HG02938 (cell line): ENCODE data around the gene PSMD8.
"Not testable (repeated sequence)": the region's sequence is repeated elsewhere in the genome, so short reads cannot be mapped to it uniquely, and the experiment has no call there.

Experiments
- ATAC-seq: cut with Tn5 transposase; IDR thresholded peaks from one replicate; pipeline ENCODE4 v1.9.1; 2021; ENCODE audit warnings: mild to moderate bottlenecking, moderate library complexity; ENCODE audit not compliant: unreplicated experiment

PSMD8 gene

DNA sequence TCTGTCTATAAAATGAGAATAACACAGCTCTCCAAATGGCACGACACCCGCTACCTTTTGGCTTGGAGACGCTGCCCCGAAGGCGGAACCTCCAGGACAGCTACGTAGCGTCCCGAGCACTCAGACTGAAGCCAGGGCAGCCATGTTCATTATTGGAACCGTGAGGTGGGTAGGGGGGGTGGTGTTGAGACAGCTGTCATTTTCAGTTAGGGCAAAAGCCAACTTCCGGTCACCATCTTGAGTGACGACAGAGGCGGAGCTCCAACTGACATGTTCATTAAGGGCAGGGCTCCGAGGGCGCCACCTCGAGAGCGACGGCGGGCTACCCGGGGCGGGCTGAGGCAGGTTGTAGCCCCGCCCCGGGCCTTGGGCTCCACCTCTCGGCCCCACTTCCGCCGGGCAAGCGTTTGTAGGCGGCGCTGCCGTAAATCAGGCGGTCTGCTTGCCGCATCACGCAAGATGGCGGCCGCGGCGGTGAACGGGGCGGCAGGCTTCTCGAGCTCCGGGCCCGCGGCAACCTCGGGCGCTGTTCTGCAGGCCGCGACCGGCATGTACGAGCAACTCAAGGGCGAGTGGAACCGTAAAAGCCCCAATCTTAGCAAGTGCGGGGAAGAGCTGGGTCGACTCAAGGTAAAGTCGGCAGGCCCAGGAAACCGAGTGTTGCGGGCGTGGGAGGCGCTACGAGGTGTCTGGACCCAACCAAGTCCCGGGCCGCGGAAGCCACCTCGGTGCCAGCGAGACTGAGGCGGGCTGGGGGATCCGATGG, at the start of gene PSMD8:
PSMD8 (plus strand) TSS at position 240 of the 766 bp plus-strand sequence; CDS start at position 271, 31 bp downstream.
- peak; percentile 92 for ATAC-seq

DNA sequence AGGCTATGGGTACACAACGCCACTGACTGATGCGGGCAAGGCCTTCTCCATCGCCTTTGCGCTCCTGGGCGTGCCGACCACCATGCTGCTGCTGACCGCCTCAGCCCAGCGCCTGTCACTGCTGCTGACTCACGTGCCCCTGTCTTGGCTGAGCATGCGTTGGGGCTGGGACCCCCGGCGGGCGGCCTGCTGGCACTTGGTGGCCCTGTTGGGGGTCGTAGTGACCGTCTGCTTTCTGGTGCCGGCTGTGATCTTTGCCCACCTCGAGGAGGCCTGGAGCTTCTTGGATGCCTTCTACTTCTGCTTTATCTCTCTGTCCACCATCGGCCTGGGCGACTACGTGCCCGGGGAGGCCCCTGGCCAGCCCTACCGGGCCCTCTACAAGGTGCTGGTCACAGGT, 47.8 kb upstream of the PSMD8 start:
- ATAC-seq, result no peak

GRCh38 chr19:38329651-38330050, 44.7 kb upstream of the PSMD8 start:
- no peak for ATAC-seq

DNA sequence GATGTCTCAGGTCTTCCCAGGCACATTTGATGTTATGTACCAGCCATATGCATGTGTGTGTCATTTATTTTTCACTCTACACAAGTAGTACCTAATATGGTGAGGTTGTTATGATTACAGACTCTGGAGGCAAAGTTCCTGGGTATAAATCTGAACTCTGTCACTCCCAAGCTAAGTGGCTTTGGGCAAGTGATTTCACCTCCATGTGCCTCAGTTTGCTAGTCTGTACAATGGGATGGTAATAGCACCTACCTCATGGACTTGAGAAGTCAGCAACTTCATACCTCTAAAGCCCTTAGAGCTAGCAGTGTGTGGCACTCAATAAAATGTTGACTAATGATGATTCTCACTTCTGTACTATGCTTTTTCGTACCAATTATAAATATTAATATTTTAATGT, 42.6 kb upstream of the PSMD8 start:
- no peak for ATAC-seq

DNA sequence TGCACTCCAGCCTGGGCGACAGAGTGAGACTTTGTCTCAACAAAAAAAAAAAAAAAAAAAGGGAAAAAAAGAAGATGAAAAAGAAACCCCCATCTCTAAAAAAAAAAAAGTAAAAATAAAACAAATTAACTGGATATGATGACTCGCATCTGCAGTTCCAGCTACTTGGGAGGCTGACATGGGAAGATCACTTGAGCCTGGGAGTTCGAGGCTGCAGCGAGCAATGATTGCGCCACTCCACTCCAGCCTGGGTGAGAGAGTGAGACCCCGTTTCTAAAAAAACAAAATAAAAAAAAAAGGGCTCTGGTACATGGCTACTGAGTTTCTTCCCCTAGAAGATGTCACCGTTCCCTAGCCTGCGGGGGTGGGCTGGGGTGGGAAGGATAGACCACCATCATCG, 41.1 kb upstream of the PSMD8 start:
- ATAC-seq, result no peak

GRCh38 chr19:38335949-38336637, 38.3 kb upstream of the PSMD8 start:
- peak; percentile 65 for ATAC-seq

DNA sequence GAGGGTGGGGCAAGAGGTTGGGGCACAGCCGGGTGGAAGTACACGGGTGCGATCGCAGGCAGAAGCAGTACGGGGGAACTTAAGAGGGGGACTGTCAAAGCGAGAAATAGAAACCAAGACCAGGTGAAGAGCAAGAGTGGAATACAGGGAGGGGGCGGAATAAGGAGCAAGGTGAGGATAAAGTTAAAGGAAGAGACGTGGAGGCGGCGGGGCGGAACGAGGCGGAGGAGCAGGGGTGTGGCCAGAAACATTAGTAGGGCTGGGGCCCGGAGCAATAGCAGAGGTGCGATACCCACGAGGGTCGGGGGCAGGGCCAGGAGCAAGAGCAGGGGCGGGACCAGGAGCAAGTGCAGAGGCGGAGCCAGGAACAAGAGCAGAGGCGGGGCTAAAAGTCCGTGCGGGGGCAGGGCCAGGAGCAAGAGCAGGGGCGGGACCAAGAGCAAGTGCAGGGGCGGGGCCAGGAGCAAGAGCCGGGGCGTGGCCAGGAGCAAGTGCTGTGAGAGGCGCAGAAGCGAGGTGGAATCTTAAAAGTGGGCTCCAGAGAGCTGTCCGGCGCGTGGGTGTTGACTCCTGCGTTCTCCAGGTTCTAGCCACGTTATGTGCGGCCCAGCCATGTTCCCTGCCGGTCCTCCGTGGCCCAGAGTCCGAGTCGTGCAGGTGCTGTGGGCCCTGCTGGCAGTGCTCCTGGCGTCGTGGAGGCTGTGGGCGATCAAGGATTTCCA, 37.6 kb upstream of the PSMD8 start:
- peak; percentile 48 for ATAC-seq

DNA sequence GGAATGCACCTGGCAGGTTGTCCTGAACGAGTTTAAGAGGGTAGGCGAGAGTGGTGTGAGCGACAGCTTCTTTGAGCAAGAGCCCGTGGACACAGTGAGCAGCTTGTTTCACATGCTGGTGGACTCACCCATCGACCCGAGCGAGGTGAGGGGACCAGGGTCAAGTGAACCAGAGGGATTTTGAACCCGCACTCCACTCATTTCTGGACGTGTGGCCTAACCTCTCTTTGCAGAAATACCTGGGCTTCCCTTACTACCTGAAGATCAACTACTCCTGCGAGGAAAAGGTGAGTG, 37.1 kb upstream of the PSMD8 start:
- ATAC-seq, result no peak

GRCh38 chr19:38339011-38339410, 35.4 kb upstream of the PSMD8 start:
- not testable (repeated sequence) for ATAC-seq

GRCh38 chr19:38340927-38341326, 33.4 kb upstream of the PSMD8 start:
- ATAC-seq, result no peak

GRCh38 chr19:38346837-38347236, 27.5 kb upstream of the PSMD8 start:
- ATAC-seq, result no peak

DNA sequence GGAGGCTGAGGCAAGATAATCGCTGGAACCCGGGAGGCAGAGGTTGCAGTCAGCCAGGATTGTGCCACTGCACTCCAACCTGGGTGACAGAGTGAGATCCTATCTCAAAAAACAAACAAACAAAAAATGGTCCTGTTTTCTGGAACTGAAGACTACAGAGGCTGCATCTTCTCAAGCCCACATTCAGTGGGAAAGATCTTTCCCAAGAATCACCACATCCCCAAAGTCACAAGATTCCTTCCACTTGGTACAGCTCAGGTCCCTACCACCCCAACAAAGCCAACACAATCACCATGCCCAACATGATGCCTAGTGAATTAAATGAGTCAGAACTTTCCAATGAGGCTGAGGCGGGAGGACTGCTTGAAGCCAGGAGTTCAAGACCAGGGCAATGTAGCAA, 23.5 kb upstream of the PSMD8 start:
- ATAC-seq, result no peak

DNA sequence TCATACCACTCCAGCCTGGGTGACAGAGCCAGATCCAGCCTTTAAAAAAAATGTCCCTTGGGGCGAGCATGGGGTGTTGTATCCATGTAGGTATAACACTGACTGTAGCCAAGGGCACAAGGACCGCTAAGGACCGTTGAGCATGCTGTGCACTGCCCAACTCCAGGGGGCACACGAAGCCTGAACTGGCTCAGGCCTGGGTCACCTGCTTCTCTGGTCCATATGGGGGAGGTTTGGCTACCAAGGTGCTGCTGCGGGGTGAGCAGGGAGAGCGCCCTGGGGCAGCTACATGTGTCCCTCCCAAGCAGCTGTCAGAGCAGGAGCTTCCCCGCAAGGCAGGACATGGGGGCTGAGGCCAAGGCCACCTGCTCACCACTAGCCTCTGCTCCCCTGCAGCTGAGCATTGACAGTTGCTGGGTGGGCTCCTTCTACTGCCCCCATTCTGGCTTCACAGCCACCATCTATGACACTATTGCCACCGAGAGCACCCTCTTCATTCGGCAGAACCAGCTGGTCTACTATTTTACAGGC, 22.4 kb upstream of the PSMD8 start:
- no peak for ATAC-seq

DNA sequence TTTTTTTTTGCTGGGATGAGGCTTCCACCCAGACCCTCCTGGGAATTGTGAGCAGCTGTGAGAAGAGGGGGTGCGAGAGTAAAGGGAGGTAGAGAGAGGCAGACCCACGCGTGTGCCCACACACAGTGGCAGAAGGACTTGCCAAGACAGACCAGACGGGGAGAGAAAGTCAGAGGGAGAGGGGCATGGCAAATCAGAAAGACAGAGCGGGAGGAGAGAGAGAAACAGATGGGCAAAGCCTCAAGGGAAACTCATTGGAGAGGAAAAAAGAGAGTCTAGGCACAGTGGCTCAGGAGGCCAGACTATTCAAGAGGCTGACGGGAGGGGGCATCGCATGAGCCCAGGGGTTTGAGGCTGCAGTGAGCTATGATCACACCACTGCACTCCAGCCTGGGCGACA, 21.8 kb upstream of the PSMD8 start:
- no peak for ATAC-seq

DNA sequence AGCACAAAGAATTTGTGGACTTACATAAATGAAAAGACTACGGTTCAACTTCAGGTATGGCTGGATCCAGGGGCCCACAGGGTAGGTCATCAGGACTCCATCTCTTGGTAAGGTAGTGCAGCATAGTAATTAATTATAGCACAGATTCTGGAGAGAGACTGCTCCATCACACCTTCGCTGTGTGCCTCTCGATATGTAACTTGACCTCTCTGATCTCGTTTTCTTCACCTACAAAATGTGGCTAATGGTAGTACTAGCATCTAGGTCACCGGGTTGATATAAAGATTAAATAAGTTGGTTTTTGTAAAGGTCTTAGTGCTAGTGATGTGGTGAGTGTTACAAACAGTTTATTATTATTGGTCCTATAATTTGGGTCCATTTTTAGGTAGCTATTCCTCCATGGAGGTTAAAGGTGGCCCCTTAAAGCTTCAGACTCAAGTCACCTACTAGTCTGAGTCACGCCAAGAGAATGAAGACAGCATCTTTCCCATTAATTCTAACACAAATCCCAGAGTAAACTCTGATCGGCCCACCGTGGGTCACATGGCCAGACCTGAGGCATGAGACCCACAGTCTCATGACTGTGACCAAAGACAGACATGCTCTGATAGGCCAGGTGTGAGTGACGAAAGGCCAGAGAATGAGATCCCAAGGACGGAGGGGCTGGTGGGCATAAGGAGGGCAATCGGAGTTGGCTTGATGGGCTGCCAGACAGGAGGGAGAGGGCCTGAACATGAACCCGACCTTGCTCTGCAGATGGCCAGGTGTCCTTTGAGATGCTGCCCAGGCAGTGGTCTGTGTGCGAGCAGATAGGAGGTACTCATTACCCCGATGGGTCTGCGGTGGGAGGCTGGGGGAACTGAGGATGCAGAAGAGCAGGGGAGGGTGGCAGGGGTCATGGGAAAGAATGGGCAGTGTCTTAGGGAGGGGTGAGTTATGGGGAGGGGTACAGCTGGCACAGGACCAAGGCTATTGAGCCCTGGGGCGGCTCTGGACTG, 18.3 kb upstream of the PSMD8 start:
- ATAC-seq, result no peak

GRCh38 chr19:38358071-38358470, 16.3 kb upstream of the PSMD8 start:
- ATAC-seq, result no peak

- ATAC-seq, result no peak
These were observed 14.9 kb upstream of the PSMD8 start for GRCh38 chr19:38359242-38360021.

DNA sequence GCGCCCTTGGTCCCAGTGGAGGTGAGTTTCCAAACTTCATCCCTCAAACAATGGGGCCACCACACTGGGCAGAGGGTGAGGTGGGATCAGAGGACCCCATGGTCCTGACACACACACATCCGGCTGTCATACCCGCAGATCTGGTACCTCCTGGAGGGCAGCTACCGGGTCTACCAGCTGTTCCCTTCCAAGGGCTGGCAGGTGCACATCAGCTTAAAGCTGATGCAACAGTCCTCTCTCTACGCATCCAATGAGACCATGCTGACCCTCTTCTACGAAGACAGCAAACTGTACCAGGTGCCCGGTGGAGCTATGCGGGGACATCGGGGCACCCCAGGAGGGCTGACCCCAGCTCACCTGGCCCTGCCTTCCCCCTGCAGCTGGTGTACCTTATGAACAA, 14.0 kb upstream of the PSMD8 start:
- ATAC-seq, result no peak

DNA sequence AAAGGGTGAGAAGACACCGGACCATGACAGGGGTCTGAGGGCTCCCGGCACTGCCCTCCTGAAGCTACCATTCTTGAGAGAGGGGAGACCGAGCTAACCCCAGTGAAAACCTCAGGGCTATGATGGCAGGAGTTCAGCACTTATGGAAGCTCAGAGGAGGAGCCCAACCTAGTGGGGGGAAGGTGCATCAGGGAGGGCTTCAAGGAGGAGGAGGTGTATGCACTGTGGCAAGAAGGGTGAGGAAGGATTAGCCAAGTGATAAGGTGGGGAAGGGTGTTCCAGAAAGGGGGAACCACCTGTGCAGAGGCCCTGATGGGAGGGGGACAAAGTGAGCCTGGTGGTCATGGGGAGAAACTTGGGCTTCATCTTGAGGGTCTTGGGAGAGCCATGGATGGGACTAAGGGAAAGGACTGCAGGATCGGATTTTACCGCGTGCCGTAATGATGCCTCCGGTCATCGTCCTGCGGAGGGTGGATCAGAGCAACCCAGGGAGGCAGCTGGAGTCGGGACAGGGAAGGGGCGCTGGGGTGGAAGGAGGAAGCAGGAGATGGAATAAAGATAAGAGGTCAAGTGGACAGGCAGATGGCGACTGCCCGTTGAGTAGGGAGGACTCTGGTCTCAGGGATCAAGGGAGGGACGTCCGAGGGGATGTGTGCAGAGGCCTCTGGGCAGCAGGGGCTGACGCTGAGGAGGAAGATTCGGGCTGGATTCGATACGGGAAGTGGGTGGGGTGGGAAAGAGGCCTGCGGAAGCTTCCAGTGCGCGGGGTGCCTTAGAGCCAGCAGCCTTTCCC, 13.3 kb upstream of the PSMD8 start:
- ATAC-seq, result no peak
